DOHH2 (cell line): Measurements from ENCODE around the gene NKAIN2.

Source experiments
- H3F3A ChIP-seq: fragments of 200-600 bp; sonication (generic), shearing (Covaris generic); 2 replicates; pipeline ENCODE4 v1.6.0; 2016; ENCODE audit warnings: antibody characterized with exemption, mild to moderate bottlenecking; ENCODE audit not compliant: control insufficient read depth, insufficient read depth
- H3K27ac ChIP-seq: fragments of 200-600 bp; sonication (generic); 2 replicates; pipeline ENCODE4 v1.5.1; 2014; ENCODE audit warnings: low read depth, mild to moderate bottlenecking, low read length, moderate library complexity
- H3K27me3 ChIP-seq: fragments of 200-600 bp; sonication (generic); 2 replicates; pipeline ENCODE4 v1.6.1; 2014; ENCODE audit warnings: mild to moderate bottlenecking, low read length, mixed read lengths; ENCODE audit not compliant: control insufficient read depth
- H3K36me3 ChIP-seq: fragments of 200-600 bp; sonication (generic); 2 replicates; pipeline ENCODE4 v1.6.1; 2014; ENCODE audit warnings: mild to moderate bottlenecking, low read length, moderate library complexity, mixed read lengths; ENCODE audit not compliant: control insufficient read depth
- H3K4me1 ChIP-seq: fragments of 200-600 bp; sonication (generic); 2 replicates; pipeline ENCODE4 v1.6.1; 2014; ENCODE audit warnings: mild to moderate bottlenecking, low read length, mixed read lengths; ENCODE audit not compliant: control insufficient read depth
- H3K4me2 ChIP-seq: fragments of 200-600 bp; sonication (generic); 2 replicates; pipeline ENCODE4 v1.6.0; 2014; ENCODE audit warnings: mild to moderate bottlenecking, low read length, moderate library complexity
- H3K4me3 ChIP-seq: fragments of 200-600 bp; sonication (generic); 2 replicates; pipeline ENCODE4 v1.5.1; 2014; ENCODE audit warnings: mild to moderate bottlenecking, low read length, mixed read lengths
- H3K79me2 ChIP-seq: fragments of 200-600 bp; sonication (generic); 2 replicates; pipeline ENCODE4 v1.6.1; 2014; ENCODE audit warnings: mild to moderate bottlenecking, low read length, mixed read lengths; ENCODE audit not compliant: control insufficient read depth
- H3K9me2 ChIP-seq: fragments of 200-600 bp; sonication (generic); replicated peaks from 2 replicates; pipeline ENCODE4 v1.6.1; 2014; ENCODE audit warnings: mild to moderate bottlenecking, low read length, mixed read lengths; ENCODE audit not compliant: control insufficient read depth
- H3K9me3 ChIP-seq: fragments of 200-600 bp; sonication (generic); 2 replicates; pipeline ENCODE4 v1.6.1; 2014; ENCODE audit warnings: antibody characterized with exemption, low read length, mixed read lengths; ENCODE audit not compliant: control insufficient read depth, insufficient read depth
- H4K20me1 ChIP-seq: fragments of 200-600 bp; sonication (generic); 2 replicates; pipeline ENCODE4 v1.6.0; 2014; ENCODE audit warnings: low read depth, mild to moderate bottlenecking, antibody characterized with exemption, low read length, moderate library complexity; ENCODE audit not compliant: control insufficient read depth, insufficient read depth
- CTCF ChIP-seq: fragments of 200-600 bp; sonication (generic); IDR thresholded peaks from one replicate; pipeline ENCODE4 v1.5.1; 2014; ENCODE audit warnings: antibody characterized with exemption, mild to moderate bottlenecking, low read depth, low read length; ENCODE audit not compliant: poor library complexity, severe bottlenecking
- EZH2phosphoT487 ChIP-seq: fragments of 200-600 bp; sonication (generic); IDR thresholded peaks from 2 replicates; pipeline ENCODE4 v1.6.1; 2017; ENCODE audit warnings: borderline replicate concordance, mild to moderate bottlenecking, antibody characterized with exemption, low read length, moderate library complexity, mixed read lengths

Gene NKAIN2

DNA sequence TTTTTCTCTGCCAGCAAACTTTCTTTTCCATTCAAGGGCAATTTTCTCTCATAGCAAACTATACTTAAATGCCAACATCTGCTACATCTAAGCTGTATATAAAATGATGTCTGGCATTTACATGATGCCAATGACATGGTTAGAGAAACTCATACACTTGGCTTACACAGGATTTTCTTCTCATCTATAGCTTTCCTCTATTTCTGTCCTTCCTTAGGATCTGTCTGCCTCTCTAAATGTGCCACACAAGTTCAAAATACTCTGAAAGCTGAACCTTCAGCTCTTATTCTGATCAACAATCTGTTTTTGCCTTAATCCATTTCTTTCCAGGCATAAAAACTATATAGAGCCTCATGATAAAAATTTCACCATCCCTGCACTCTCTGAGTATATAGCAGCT, 867.7 kb downstream of the NKAIN2 start:
- peaks cover 3% of the 10 kb centered on the region; the same call in 1 of the 2 replicates for H3K4me1 ChIP-seq
- H3K36me3 ChIP-seq = no peaks in the 10 kb centered on the region
- H3K4me2 ChIP-seq = no peak overlapping the region
- TF ChIP-seq EZH2phosphoT487 (no peak), CTCF (no peak)
- H3K9me3 ChIP-seq = no peaks in the 10 kb centered on the region; the same call in 1 of the 2 replicates
- no peaks in the 10 kb centered on the region for H3K9me2 ChIP-seq
- no peak overlapping the region for H3K4me3 ChIP-seq
- H3F3A ChIP-seq = no peaks in the 10 kb centered on the region
- H3K79me2 ChIP-seq = no peaks in the 10 kb centered on the region
- H3K27ac ChIP-seq = no peak overlapping the region
- H4K20me1 ChIP-seq = no peaks in the 10 kb centered on the region
- no peaks in the 10 kb centered on the region for H3K27me3 ChIP-seq

DNA sequence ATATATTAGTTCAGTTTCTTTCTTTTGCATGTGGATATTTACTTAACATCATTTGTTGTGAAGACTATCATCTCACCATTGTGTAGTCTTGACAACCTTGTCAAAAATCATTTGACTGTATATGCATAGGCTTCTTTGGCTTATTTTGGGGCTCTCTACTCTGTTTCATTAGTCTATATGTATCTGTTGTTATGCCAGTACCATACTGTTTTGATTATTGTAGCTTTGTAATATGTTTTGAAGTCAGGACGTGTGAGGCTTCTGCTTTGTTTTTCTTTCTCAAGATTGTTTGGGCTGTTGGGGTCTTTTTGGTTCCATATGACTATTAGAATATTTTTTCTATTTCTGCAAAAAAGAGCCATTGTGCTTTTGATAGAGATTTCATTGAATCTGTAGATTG, 870.4 kb downstream of the NKAIN2 start:
- H3K79me2 ChIP-seq = no peaks in the 10 kb centered on the region
- no peaks in the 10 kb centered on the region for H3K9me2 ChIP-seq
- H3K9me3 ChIP-seq = no peaks in the 10 kb centered on the region; the same call in 1 of the 2 replicates
- H3K4me2 ChIP-seq = no peak overlapping the region
- no peak for TF ChIP-seq EZH2phosphoT487
- TF ChIP-seq CTCF = no peak
- no peak overlapping the region for H3K27ac ChIP-seq
- no peaks in the 10 kb centered on the region for H3K36me3 ChIP-seq
- peaks cover 3% of the 10 kb centered on the region; the same call in 1 of the 2 replicates for H3K4me1 ChIP-seq
- no peaks in the 10 kb centered on the region for H3K27me3 ChIP-seq
- no peak overlapping the region for H3K4me3 ChIP-seq
- no peaks in the 10 kb centered on the region for H4K20me1 ChIP-seq
- H3F3A ChIP-seq = no peaks in the 10 kb centered on the region

- no peak overlapping the region for H3K4me3 ChIP-seq
Observed at GRCh38 chr6:124676033-124676432, 872.4 kb downstream of the NKAIN2 start.

More at GRCh38 chr6:124676033-124676432, 872.4 kb downstream of the NKAIN2 start:
- no peaks in the 10 kb centered on the region for H3K79me2 ChIP-seq
- no peaks in the 10 kb centered on the region for H3K27me3 ChIP-seq
- no peaks in the 10 kb centered on the region for H4K20me1 ChIP-seq
- no peaks in the 10 kb centered on the region for H3K9me2 ChIP-seq
- TF ChIP-seq CTCF (no peak), EZH2phosphoT487 (no peak)
- no peaks in the 10 kb centered on the region; the same call in 1 of the 2 replicates for H3K9me3 ChIP-seq
- H3F3A ChIP-seq = no peaks in the 10 kb centered on the region
- H3K4me2 ChIP-seq = no peak overlapping the region
- H3K27ac ChIP-seq = no peak overlapping the region
- no peaks in the 10 kb centered on the region for H3K4me1 ChIP-seq
- H3K36me3 ChIP-seq = no peaks in the 10 kb centered on the region
